HG02840 (cell line): ENCODE data around the gene SOX10.

Experiments
- ATAC-seq: cut with Tn5 transposase; IDR thresholded peaks from one replicate; pipeline ENCODE4 v1.9.1; 2021; ENCODE audit warnings: mild to moderate bottlenecking, moderate library complexity, moderate number of reproducible peaks; ENCODE audit not compliant: unreplicated experiment, low FRiP score

SOX10 gene

GRCh38 chr22:37983860-37984791, at the start of gene SOX10:
Gene SOX10, minus strand, starts transcription at chr22:37984555. Its CDS starts 771 bp downstream, at chr22:37983784.
- ATAC-seq: no peak

GRCh38 chr22:38033522-38034277, 49.3 kb upstream of the SOX10 start:
- no peak for ATAC-seq

GRCh38 chr22:38032681-38033521, 48.5 kb upstream of the SOX10 start:
- ATAC-seq: no peak

- no peak for ATAC-seq
Measured at GRCh38 chr22:38031491-38031890, 47.1 kb upstream of the SOX10 start.

- no peak for ATAC-seq
Measured at GRCh38 chr22:38030311-38031133, 46.2 kb upstream of the SOX10 start.

- no peak for ATAC-seq
Measured at GRCh38 chr22:38029901-38030300, 45.5 kb upstream of the SOX10 start.

- no peak for ATAC-seq
Measured at GRCh38 chr22:38029370-38029769, 45.0 kb upstream of the SOX10 start.

- ATAC-seq: no peak
Measured at GRCh38 chr22:38028344-38029130, 44.2 kb upstream of the SOX10 start.

GRCh38 chr22:38027487-38027886, 43.1 kb upstream of the SOX10 start:
- ATAC-seq: no peak

GRCh38 chr22:38026130-38027111, 42.1 kb upstream of the SOX10 start:
- ATAC-seq: no peak

GRCh38 chr22:38025514-38025913, 41.2 kb upstream of the SOX10 start:
- ATAC-seq: no peak

GRCh38 chr22:38023045-38023444, 38.7 kb upstream of the SOX10 start:
- no peak for ATAC-seq

GRCh38 chr22:38021206-38021605, 36.9 kb upstream of the SOX10 start:
- ATAC-seq: no peak

- no peak for ATAC-seq
Measured at GRCh38 chr22:38018938-38019827, 34.8 kb upstream of the SOX10 start.

GRCh38 chr22:38017939-38018885, 33.9 kb upstream of the SOX10 start:
- ATAC-seq: no peak
